ENCODE results near the gene TXNRD1.
A peak's percentile ranks its signal among the peaks of the same experiment; 100 is the strongest.
"Not testable (repeated sequence)": the region's sequence is repeated elsewhere in the genome, so short reads cannot be mapped to it uniquely, and the experiment has no call there.

The TXNRD1 gene

DNA sequence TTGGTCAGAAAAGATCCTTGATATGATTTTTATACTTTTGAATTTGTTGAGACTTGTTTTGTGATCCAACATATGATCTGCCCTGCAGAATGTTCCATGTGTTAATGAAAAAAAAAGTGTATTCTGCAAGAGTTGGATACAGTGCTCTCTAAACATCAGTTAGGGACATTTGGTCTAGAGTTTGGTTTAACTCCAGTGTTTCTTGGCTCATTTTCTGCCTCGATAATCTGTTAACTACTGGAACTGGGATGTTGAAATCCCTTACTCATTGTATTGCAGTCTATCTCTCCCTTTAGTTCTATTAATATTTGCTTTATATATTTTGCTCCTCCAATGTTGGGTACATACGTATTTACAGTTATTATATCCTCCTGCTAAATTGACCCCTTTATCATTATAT, 18.3 kb upstream of the TXNRD1 start:
- no peak for DNase-seq

DNA sequence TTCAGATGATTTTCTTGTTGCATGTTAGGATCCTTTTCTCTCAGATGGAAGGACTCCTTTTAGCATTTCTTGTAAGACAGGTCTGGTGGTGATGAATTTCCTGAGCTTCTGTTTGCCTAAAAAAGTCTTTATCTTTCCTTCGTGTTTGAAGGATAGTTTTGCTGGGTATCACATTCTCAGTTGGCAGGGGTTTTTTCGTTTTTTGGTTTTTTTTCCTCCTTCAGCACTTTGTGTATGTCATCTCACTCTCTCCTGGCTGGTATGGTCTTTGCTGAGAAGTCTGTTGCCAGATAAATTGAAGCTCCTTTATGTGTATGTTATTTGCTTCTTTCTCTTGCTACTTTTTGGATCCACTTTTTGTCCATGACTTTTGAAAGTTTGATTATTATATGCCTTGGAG, 15.6 kb upstream of the TXNRD1 start:
- no peak for DNase-seq

DNA sequence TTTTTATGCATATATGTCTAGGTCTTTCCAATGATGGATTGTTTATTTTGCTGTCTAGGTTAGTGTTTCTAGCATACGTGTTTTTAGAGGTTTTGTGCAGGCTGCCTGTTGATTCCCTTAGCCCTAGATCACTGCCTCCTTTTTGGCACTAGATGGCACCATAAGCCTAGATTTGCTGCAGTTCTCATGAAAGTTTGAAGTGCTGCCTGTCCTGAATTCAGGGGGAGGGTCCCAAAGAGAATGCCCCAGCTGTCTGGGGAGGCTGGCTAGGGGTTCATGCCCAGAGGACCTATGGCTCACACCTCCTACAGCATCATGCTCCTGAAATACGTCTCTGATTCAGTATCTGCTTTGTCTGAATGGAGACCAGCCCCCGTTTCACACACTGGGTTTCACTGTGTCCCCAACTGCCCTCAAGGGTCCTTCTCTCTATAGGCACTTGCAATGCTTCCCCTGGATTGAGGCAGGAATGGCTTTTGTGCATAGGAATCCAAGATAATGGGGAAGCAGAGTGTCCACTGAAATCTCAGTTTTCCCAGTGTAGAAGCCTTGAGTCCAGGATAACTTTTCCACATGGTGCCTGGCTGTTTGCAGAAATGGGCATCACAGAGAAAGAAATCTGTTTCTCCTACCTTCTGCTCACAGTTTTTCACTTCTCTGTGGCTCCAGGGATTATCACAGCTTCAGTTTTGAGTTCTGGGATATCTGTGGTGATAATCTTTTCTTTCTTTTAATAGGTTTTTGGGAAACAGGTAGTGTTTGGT, 14.2 kb upstream of the TXNRD1 start:
- peak; percentile 70 for DNase-seq

DNA sequence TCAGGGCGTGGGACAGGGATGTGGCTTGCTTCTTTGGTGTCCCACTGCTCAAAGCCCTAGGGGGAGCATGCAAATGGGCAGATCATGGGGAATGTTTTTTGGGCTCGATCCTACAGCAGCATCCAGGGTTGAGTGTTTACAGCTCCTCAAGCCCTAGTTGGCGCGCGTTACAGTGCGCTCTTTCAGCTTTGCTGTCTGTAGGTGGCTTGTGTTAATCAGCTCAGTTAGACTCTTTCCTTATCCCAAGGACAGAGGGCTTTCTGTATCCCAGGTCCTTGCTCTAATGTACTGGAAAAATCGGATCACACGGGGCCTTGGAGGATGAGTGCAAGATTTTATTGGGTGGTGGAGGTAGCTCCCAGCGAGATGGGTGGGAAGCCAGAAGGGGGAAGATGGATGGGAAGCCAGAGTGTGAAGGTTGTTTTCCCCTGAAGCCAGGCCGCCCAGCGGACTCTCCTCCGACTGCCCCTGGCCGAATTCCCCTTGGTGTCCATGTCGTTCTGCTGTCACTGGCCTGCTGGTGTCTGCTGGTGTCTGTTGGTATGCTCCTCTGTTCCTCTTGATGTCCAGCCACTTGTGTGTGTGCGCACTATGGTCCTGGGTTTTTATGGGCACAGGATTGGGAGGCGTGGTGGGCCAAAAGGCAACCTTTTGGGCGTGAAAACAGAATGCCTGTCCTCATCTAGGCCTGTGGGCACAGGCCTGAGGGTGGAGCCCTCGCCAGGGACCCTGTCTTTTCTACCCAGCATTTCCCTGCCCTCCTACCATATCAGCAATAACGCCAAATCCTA, 10.7 kb upstream of the TXNRD1 start:
- DNase-seq: no peak

DNA sequence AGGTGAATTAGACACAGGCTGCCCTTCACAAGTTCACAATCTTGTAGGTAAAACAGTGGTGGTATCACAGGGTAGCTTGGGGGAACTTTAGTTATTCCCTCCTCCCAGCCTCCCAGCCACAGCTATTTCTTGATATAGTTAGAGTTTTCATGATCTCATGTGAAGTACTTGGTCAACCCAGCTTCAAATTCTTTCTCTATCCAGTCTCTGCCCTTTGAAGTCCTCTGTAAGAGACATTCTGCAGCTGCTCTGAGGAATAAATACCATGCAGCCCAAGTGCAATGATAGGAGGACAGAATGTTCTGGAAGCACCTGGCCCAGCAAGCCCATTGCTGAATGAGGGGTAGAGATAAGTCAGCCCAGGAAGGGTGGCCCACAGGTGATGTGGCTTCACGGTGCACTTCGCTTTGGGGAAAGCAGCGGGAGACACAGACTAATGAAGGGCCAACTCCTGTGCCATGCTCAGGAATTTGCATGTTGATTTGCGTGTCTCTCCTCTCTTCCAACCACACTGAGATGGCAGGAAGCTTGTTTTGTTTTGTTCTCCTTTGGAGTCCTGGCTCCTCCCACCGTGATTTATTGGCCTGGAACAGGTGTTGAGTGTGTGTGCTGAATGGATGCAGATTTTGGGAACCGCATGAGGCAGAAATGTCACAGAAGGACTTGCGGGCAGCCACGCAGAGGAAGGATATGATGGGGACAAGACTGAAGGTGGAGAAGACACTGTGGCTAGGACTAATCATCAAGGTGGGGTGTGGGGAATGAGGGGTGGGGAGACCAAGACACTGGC, 8.0 kb upstream of the TXNRD1 start:
- DNase-seq: peak; percentile 35

DNA sequence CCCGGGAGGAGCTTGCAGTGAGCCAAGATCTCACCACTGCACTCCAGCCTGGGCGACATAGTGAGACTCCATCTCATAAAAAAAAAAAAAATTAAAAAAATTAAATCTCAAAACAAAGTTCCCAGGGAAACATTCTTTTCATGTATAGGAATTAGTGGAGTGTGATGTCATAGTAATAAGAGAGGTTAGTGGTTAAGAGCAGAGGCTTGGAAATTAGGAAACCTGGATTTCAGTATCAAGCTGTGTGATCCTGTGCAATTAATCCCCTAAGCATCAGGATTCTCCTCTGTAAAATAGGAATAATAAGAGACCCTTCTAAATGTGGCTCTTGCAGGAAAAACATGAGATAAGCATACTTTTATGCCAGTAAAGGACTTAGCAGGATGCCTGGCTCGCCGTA, 3.1 kb upstream of the TXNRD1 start:
- no peak for DNase-seq

DNA sequence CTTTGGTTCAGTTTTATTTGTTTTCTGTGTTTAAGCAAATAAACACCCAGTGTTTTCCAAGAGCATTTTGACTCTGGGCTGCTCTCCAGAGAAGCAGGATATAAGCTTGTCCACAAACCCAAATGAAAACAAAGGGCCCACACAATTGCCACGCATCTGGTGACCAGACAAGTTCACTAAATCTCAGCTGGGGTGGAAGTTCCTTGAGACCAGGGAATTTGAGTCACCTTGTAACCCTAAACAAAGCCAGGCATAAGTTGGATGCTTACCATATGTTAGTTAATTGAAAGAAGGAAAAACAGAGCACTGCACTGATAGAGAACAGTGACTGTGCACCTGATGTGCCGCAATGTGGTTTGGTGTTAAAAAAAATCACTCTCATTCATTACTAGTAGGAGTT, 1.6 kb upstream of the TXNRD1 start:
- peak; percentile 30 for DNase-seq

DNA sequence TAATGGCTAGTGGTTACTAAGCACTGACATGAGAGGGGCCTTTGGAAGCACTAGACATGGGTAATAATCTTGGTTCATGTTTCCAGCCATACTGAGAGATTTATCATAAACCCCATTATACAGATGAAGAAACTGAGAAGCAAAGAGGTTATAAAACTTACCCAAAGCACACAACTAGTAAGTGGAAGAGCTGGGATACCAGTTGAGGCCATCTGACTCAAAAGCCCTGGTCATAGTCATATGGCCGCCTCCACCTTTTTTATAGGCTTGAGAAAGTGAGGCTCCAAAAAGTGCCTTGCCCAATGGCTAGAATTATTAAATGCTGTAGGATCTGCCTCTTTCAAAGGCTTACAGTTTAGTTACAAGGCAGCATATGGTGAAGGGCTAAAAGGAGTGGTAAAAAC, 944 bp downstream of the TXNRD1 start:
- DNase-seq: no peak

DNA sequence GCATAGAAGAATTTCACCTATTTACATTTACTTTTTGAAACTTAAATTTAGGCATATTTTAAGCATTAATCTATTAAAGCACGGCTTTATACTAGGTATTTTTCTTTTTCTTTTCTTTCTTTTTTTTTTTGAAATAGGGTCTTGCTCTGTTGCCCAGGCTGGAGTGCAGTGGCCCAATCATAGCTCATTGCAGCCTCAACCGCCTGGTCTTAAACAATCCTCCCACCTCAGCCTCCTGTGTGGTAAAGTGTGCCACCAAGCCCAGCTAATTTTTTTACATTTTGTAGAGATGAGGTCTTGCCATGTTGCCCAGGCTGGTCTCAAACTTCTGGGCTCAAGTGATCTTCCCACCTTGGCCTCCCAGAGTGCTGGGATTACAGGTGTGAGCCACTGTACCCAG, 2.9 kb downstream of the TXNRD1 start:
- not testable (repeated sequence) for DNase-seq

DNA sequence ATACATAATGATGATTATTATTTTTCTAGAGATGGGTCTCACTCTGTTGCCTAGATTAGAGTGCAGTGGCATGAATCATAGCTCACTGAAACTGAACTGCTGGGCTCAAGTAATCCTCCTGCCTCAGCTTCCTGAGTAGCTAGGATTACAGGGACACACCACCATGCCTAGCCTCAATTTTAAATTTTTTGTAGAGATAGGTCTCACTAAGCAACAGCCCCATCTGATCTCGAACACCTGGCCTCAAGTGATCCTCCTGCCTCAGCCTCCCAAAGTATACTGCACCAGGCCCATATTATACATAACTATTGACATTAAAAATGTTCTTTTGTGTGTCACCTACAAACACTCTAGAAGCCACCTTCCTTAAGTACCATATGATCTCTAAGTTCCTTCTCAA, 3.4 kb downstream of the TXNRD1 start:
- no peak for DNase-seq

DNA sequence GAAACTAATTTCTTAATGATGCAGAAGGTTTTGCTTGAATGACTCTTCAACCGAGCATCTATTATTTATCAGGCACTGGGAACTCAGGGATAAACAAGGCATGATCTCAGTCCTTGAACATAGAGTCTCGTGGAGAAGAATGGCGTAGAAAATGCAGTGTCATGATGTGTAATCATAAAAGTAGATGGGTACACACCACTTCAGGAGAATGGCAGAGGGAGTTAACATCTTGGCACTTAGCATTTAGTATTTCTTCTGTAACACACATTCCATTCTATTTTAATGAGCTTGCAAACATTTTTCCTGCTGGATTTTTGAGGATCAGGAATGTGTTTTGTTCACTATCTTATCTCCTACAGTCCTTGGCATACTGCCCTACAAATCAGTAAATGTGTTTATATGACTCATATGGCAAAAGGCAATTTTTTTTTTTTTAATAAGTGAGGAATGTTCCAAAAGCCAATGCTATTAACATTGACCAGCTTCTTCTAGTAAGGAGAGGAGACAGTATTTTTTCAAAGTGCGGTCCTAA, 3.8 kb downstream of the TXNRD1 start:
- DNase-seq: peak; percentile 63

DNA sequence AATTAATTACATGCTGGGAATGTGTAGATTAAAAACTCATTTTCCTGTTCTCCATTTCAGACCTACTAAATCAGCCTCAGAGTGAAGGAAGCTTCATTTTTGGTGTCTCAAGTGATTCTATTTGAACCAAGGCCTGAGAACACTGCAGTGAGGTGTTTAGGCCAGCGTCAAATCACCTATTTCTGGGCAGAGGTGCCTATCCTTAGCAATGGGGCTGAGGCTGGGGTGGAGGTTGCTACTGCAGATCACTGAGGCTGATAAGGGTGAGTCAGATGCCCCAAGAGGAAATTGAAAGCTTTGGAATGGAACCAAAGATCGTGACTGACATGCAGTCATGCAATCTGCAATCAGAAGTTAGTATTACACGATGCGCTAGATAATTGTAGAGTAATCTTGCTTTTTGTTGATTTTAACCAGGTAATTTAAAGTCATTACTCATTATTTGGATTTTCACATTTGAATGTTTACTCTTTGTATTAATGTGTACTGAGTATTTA, 4.4 kb downstream of the TXNRD1 start:
- DNase-seq: peak; percentile 95

DNA sequence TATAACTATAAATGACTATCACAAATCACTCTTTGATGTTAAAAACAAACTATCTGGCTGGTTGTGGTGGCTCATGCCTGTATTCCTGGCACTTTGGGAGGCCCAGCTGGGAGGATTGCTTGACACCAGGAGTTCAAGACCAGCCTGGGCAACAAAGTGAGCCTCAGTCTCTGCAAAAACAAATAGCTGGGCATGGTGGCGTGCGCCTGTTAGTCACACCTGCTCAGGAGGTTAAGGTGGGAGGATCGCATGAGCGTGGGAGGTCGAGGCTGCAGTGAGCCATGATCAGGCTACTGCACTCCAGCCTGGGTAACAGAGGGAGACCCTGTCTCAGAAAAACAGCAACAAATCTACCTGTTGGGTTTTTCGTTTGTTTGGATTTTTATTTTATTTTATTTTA, 5.4 kb downstream of the TXNRD1 start:
- no peak for DNase-seq

DNA sequence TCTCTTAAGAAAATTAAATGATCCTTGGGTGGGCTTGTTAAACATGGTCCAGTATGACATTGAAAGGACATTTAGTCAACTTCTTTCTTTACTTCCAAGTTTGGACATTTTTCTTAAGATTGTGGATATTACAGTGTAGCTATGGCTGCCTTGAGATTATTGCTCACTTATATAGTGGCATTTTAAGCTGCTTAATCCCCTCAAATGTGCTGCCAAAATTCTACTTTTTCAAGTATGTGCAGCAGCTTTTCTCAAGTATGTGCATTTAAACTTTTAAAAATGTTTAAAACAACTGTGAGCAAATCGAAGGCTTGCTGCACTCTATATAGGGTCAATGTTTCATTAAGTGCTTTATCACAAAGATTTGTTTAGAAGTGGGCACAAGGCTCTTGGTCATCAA, 7.4 kb downstream of the TXNRD1 start:
- DNase-seq: no peak

DNA sequence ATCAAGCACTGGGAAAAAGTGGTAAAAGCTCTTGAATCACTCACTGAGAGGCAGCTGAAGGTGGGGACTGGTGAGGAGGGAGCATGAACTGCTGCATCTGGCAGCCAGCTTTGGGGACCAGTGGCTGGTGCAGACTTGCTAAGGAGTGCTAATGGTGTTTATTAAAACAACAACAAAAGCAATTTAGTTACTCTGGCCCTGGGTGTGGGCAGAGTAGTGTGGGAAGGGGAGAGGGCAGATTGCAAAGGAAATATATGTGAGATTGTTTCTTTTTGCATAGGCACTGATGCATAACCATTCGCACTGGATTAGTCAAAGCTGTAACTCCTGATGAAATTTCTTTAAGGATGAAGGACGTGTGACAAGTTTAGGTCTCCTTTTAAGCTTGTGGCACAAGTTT, 8.1 kb downstream of the TXNRD1 start:
- DNase-seq: no peak

DNA sequence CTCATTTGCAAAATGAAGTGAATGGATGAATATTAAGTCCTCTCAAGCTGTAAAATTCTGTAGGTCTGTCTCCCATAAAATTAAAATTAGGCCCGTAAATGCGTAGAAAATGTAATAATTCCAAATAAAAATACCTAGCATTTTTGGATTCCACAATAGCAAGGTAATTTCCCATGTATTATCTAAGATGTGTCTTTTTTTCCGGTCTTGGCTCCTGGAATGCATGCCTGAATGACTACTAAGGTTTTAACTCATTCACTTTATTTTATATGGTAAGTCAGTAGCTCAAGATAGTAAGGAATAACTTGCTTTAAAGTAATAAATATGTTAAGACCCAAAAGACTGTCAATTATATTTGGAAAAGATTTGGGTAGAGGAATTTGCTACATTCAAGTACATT, 11.1 kb downstream of the TXNRD1 start:
- DNase-seq: no peak

DNA sequence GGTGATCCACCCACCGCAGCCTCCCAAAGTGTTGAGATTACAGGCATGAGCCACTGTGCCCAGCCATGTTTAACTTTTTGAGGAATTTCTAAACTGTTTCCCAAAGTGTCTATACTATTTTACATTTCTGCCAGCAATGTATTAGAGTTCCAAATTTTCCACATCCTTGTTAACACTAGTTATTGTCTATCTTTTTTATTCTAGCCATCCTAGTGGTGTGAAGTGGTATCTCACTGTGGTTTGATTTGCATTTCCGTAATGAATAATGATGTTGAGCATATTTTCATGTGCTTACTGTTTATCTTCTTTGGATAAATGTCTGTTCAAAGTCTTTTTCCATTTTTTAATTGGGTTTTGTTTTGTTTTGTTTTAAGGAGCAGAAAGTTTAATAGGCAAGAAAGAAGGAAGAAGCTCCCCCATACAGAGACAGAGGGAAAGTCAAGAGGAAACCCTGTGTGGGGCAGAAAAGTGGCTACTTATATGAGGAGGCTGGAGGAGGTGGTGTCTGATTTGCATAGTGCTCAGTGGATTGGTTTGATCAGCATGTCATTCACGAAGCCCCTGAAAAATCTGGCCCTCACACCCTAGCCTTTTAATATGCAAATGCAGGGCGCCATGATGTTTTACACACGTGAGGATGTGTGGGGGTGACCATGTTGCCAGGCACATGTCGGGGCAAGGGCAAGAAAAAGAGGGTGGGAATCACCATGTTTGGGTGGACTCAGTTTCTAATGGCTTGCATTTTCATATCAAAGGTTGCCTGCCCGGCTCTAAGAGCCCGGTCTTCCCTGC, 14.9 kb downstream of the TXNRD1 start:
- no peak for DNase-seq

DNA sequence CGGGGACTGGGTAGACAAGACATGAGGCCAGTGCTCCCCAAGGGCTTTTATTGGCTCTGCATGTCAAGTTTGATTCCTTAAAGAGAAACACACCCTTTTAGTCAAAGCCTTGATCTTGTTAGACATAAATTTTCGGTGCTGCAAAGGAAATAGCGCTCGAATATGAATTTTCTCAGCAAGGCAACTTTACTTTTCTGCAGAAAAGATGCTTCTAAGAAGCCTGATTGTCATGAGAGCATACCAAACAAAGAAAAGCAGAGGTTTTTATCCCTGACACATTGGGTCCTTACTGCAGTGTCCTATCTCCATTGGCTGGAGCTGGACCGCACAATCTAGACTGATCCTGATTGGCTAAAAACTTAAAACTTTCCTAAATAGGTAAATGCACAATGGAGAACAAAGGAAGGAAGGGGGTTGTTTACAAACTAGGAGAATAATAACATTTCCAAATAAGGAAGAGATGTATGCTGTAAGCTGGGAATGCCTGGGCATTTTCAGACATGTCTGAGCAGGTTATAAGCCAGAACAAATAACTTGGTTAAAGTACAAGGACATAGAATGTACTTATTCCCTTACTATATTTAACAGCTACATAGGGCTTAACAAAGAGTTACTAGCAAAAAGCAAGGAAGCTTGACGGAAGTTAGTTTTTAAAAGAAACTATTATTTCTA, 17.2 kb downstream of the TXNRD1 start:
- no peak for DNase-seq

DNA sequence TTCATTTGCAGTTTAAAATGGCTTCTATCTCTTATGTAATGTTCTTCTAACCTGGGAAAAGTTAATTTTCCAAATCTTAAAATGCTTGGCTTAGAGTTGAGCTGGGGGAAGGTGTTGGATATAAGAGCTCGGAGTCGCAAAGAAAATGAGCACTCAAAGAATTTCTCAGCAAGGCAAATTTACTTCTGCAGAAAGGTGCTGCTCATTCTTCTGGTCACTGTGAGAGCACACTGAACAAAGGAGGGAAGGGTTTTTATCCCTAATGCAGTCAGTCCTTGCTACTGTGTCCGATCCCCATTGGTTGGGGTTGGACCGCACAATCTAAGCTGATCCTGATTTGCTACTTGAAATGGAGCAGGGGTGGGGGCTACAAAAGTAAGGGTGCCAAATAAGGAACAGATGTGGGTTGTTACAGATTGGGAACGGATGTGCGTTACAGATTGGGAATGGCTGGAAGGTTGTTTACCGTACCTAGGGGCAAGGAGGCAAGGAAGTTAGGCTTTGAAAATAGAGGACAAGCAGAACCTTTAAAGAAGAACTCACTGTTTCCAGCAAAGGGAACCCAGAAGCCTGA, 19.4 kb downstream of the TXNRD1 start:
- no peak for DNase-seq

DNA sequence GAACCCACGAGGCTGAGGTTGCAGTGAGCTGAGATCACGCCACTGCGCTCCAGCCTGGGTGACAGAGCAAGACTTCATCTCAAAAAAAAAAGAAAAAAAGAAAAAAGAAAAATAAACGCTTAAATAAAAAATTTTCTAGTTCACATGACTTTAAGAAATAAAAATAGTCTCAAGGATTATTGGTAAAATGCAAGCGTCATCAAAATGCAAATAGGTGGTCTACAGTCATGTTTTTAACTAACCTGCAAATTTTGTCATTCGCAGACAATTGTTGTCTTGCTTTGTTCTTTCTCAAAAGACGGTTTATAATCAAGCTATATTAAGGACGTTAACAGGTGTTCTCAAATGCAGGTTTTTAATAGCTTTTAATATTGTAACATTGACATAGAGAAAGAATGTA, 22.4 kb downstream of the TXNRD1 start:
- DNase-seq: no peak

DNA sequence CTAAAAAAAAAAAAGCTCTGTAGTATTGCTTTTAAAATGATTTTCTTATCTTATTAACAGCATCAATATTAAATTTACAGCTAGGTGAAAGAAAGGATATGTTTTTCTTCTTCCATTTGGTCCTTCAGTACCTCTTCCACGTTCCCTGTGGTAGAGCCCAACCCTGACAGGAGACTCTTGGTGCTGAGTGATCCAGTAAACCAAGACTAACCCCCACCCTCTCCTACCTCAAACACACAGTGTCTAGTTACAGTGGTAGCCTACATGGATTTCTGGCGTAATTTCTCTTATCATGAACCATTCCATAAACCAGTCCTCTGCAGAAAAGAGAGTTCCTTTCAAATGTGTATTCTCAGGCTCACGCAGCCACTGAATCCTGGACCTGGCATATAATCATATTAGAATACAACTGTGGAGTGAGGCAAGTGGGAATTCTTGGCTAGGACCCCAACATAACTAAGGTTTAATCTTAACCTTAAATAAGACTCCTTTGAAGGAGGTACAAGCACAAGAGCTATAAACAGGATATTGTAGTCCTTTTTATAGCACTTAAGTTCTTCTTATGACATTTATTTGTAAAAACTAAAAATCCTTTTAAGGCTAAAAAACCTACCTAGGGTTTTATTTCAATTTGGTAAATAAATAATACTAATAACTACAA, 27.1 kb downstream of the TXNRD1 start:
- no peak for DNase-seq
